BLaER1 (cell line): ENCODE measurements around the gene BRMS1L.

Source experiments
- H3K27ac ChIP-seq: shearing (Covaris generic); formaldehyde crosslinking; 2 replicates; pipeline ENCODE4 v1.8.1; 2022
- H3K27me3 ChIP-seq: shearing (Covaris generic); formaldehyde crosslinking; 2 replicates; pipeline ENCODE4 v1.8.1; 2022
- H3K36me3 ChIP-seq: shearing (Covaris generic); formaldehyde crosslinking; 2 replicates; pipeline ENCODE4 v1.8.1; 2022
- H3K4me1 ChIP-seq: shearing (Covaris generic); formaldehyde crosslinking; 2 replicates; pipeline ENCODE4 v1.8.1; 2022
- H3K4me2 ChIP-seq: shearing (Covaris generic); formaldehyde crosslinking; 2 replicates; pipeline ENCODE4 v1.8.1; 2022
- H3K4me3 ChIP-seq: shearing (Covaris generic); formaldehyde crosslinking; 2 replicates; pipeline ENCODE4 v1.8.1; 2022
- H3K9ac ChIP-seq: shearing (Covaris generic); formaldehyde crosslinking; 2 replicates; pipeline ENCODE4 v1.8.1; 2022
- H3K9me3 ChIP-seq: shearing (Covaris generic); formaldehyde crosslinking; 2 replicates; pipeline ENCODE4 v1.8.1; 2022
- H4K20me1 ChIP-seq: shearing (Covaris generic); formaldehyde crosslinking; 2 replicates; pipeline ENCODE4 v1.8.1; 2022
- Cebpa-rat ChIP-seq: shearing (Covaris generic); IDR thresholded peaks from 2 replicates; pipeline ENCODE4 v1.8.1; 2022

Gene BRMS1L

GRCh38 chr14:35865611-35866324 is 39.6 kb downstream of the BRMS1L start:
- Histone ChIP-seq H3K4me2 (no peak overlapping the region), H3K4me1 (peaks cover 10% of the 10 kb centered on the region), H3K27ac (no peak overlapping the region), H3K9me3 (no peaks in the 10 kb centered on the region), H3K4me3 (no peak overlapping the region), H4K20me1 (no peaks in the 10 kb centered on the region), H3K36me3 (peaks cover 34% of the 10 kb centered on the region), H3K27me3 (no peaks in the 10 kb centered on the region), H3K9ac (no peak overlapping the region)
- no peak for TF ChIP-seq Cebpa-rat

- peaks cover 34% of the 10 kb centered on the region for H3K36me3 ChIP-seq
- no peaks in the 10 kb centered on the region for H4K20me1 ChIP-seq
- no peak overlapping the region for H3K4me3 ChIP-seq
- no peaks in the 10 kb centered on the region for H3K9me3 ChIP-seq
- H3K9ac ChIP-seq: no peak overlapping the region
- H3K27me3 ChIP-seq: no peaks in the 10 kb centered on the region
- peak overlapping the region; percentile 40; the same call in 1 of the 2 replicates for H3K4me2 ChIP-seq
- peaks cover 10% of the 10 kb centered on the region for H3K4me1 ChIP-seq
- TF ChIP-seq Cebpa-rat: no peak
- no peak overlapping the region for H3K27ac ChIP-seq
Observed at GRCh38 chr14:35866595-35867279, 40.6 kb downstream of the BRMS1L start.

- Histone ChIP-seq H3K9me3 (no peaks in the 10 kb centered on the region), H3K27ac (no peak overlapping the region), H3K4me1 (peaks cover 10% of the 10 kb centered on the region), H4K20me1 (no peaks in the 10 kb centered on the region), H3K9ac (no peak overlapping the region), H3K4me3 (no peak overlapping the region), H3K36me3 (peaks cover 34% of the 10 kb centered on the region), H3K4me2 (no peak overlapping the region), H3K27me3 (no peaks in the 10 kb centered on the region)
- no peak for TF ChIP-seq Cebpa-rat
Observed at GRCh38 chr14:35867280-35867629, 41.1 kb downstream of the BRMS1L start.

GRCh38 chr14:35875296-35875695 is 49.2 kb downstream of the BRMS1L start:
- no peaks in the 10 kb centered on the region for H3K9me3 ChIP-seq
- no peak for TF ChIP-seq Cebpa-rat
- H3K4me3 ChIP-seq: no peak overlapping the region
- no peak overlapping the region for H3K4me2 ChIP-seq
- no peak overlapping the region for H3K27ac ChIP-seq
- no peaks in the 10 kb centered on the region for H3K36me3 ChIP-seq
- H3K27me3 ChIP-seq: no peaks in the 10 kb centered on the region
- no peaks in the 10 kb centered on the region for H4K20me1 ChIP-seq
- peaks cover 12% of the 10 kb centered on the region for H3K4me1 ChIP-seq
- H3K9ac ChIP-seq: no peak overlapping the region

- peaks cover 12% of the 10 kb centered on the region for H3K4me1 ChIP-seq
- H3K27me3 ChIP-seq: no peaks in the 10 kb centered on the region
- H4K20me1 ChIP-seq: no peaks in the 10 kb centered on the region
- TF ChIP-seq Cebpa-rat: no peak
- no peak overlapping the region for H3K4me2 ChIP-seq
- H3K9ac ChIP-seq: no peak overlapping the region
- H3K9me3 ChIP-seq: no peaks in the 10 kb centered on the region
- no peak overlapping the region for H3K27ac ChIP-seq
- no peak overlapping the region for H3K4me3 ChIP-seq
- no peaks in the 10 kb centered on the region for H3K36me3 ChIP-seq
Observed at GRCh38 chr14:35877276-35877675, 51.1 kb downstream of the BRMS1L start.

- Histone ChIP-seq H3K27me3 (no peaks in the 10 kb centered on the region), H3K9ac (no peak overlapping the region), H4K20me1 (no peaks in the 10 kb centered on the region), H3K4me3 (no peak overlapping the region), H3K9me3 (no peaks in the 10 kb centered on the region), H3K4me2 (peak overlapping the region; percentile 27), H3K36me3 (no peaks in the 10 kb centered on the region), H3K27ac (no peak overlapping the region), H3K4me1 (peaks cover 12% of the 10 kb centered on the region)
- TF ChIP-seq Cebpa-rat: no peak
Observed at GRCh38 chr14:35878272-35879150, 52.4 kb downstream of the BRMS1L start.

- peak overlapping the region; percentile 27 for H3K4me2 ChIP-seq
- no peak overlapping the region for H3K27ac ChIP-seq
- peaks cover 12% of the 10 kb centered on the region for H3K4me1 ChIP-seq
- no peaks in the 10 kb centered on the region for H3K36me3 ChIP-seq
- H3K9me3 ChIP-seq: no peaks in the 10 kb centered on the region
- no peak for TF ChIP-seq Cebpa-rat
- H3K27me3 ChIP-seq: no peaks in the 10 kb centered on the region
- no peak overlapping the region for H3K4me3 ChIP-seq
- no peaks in the 10 kb centered on the region for H4K20me1 ChIP-seq
- H3K9ac ChIP-seq: no peak overlapping the region
Observed at GRCh38 chr14:35879151-35879648, 53.1 kb downstream of the BRMS1L start.

- Histone ChIP-seq H3K9me3 (no peaks in the 10 kb centered on the region), H3K4me2 (no peak overlapping the region), H3K27ac (no peak overlapping the region), H3K9ac (no peak overlapping the region), H3K4me1 (peaks cover 12% of the 10 kb centered on the region), H3K27me3 (no peaks in the 10 kb centered on the region), H3K36me3 (no peaks in the 10 kb centered on the region), H3K4me3 (no peak overlapping the region), H4K20me1 (no peaks in the 10 kb centered on the region)
- TF ChIP-seq Cebpa-rat: no peak
Observed at GRCh38 chr14:35879654-35880249, 53.6 kb downstream of the BRMS1L start.

- no peak for TF ChIP-seq Cebpa-rat
- Histone ChIP-seq H3K4me2 (no peak overlapping the region), H3K36me3 (no peaks in the 10 kb centered on the region), H4K20me1 (no peaks in the 10 kb centered on the region), H3K4me1 (peaks cover 12% of the 10 kb centered on the region), H3K9ac (no peak overlapping the region), H3K27ac (no peak overlapping the region), H3K27me3 (no peaks in the 10 kb centered on the region), H3K4me3 (no peak overlapping the region), H3K9me3 (no peaks in the 10 kb centered on the region)
Observed at GRCh38 chr14:35881280-35881679, 55.1 kb downstream of the BRMS1L start.
